IMR-90 (cell line): Measurements from ENCODE around the gene KCNMB2. TPM values are rescaled to one million over a fixed set of nuclear protein-coding genes. Genes with fewer than 3 reads are reported as not detected.

Experiments
- ATAC-seq: fragments of 200-7000 bp; cut with Tn5 transposase; 2 replicates; pipeline ENCODE4 v1.9.1; 2020; ENCODE audit warnings: low read depth, mild to moderate bottlenecking, moderate library complexity
- BruUV-seq: library from RNA; stranded (reverse); fragments of 400-500 nt; replicated peaks from 2 replicates; lab custom pipeline; 2021; lab: Mats Ljungman, UMichigan
- CTCF ChIA-PET: fragments of 300-600 bp; formaldehyde crosslinking; extraction: SDS; loops from one replicate; lab custom pipeline; 2021; ENCODE audit warnings: antibody characterized with exemption; lab: Yijun Ruan, JAX
- POLR2A ChIA-PET: fragments of 300-600 bp; sonication (Branson Sonifier 250); formaldehyde crosslinking; loops from one replicate; lab custom pipeline; 2022; ENCODE audit warnings: antibody characterized with exemption; ENCODE audit not compliant: unreplicated experiment; lab: Charles Lee
- DNase-seq: peaks from one replicate; pipeline ENCODE4 v3.0.0; 2013
- H2AFZ ChIP-seq: replicated peaks from 2 replicates; pipeline ENCODE3; 2013; ENCODE audit warnings: low read length, mild to moderate bottlenecking; ENCODE audit not compliant: poor library complexity
- H2AK5ac ChIP-seq: 2 replicates; pipeline ENCODE4 v1.6.1; 2013; ENCODE audit warnings: low read depth, low read length, inconsistent platforms
- H2AK9ac ChIP-seq: replicated peaks from 2 replicates; pipeline ENCODE3; 2013; ENCODE audit warnings: mild to moderate bottlenecking, low read depth, low read length, moderate library complexity; ENCODE audit not compliant: poor library complexity
- H2BK120ac ChIP-seq: 2 replicates; pipeline ENCODE4 v1.6.1; 2013; ENCODE audit warnings: low read depth, low read length, inconsistent platforms
- H2BK15ac ChIP-seq: 3 replicates; pipeline ENCODE4 v1.6.1; 2013; ENCODE audit warnings: low read depth, low read length, inconsistent platforms
- H2BK20ac ChIP-seq: 2 replicates; pipeline ENCODE4 v1.6.1; 2013; ENCODE audit warnings: low read depth, mild to moderate bottlenecking, inconsistent platforms, low read length, moderate library complexity
- H2BK5ac ChIP-seq: 2 replicates; pipeline ENCODE4 v1.6.1; 2013; ENCODE audit warnings: mild to moderate bottlenecking, low read depth, low read length, inconsistent platforms; ENCODE audit not compliant: poor library complexity, severe bottlenecking
- H3K14ac ChIP-seq: replicated peaks from 2 replicates; pipeline ENCODE4 v1.6.1; 2013; ENCODE audit warnings: low read depth, low read length, inconsistent platforms
- H3K18ac ChIP-seq: 2 replicates; pipeline ENCODE4 v1.6.1; 2013; ENCODE audit warnings: low read depth, low read length, control low read depth
- H3K23ac ChIP-seq: 2 replicates; pipeline ENCODE4 v1.6.1; 2013; ENCODE audit warnings: low read depth, low read length, inconsistent platforms
- H3K27ac ChIP-seq: 2 replicates; pipeline ENCODE4 v1.5.1; 2013; ENCODE audit warnings: mild to moderate bottlenecking, control low read depth, low read length; ENCODE audit not compliant: insufficient read depth
- H3K27me3 ChIP-seq: 2 replicates; pipeline ENCODE4 v1.6.1; 2013; ENCODE audit warnings: low read length; ENCODE audit not compliant: control insufficient read depth, insufficient read depth
- H3K36me3 ChIP-seq: 2 replicates; pipeline ENCODE4 v1.6.1; 2013; ENCODE audit warnings: low read length, mixed read lengths; ENCODE audit not compliant: control insufficient read depth, insufficient read depth
- H3K4ac ChIP-seq: 2 replicates; pipeline ENCODE4 v1.6.1; 2013; ENCODE audit warnings: low read depth, low read length, inconsistent platforms
- H3K4me1 ChIP-seq: 2 replicates; pipeline ENCODE4 v1.6.1; 2013; ENCODE audit warnings: low read length, mixed read lengths; ENCODE audit not compliant: control insufficient read depth, insufficient read depth
- H3K4me2 ChIP-seq: 2 replicates; pipeline ENCODE4 v1.6.1; 2013; ENCODE audit warnings: low read depth, mild to moderate bottlenecking, control low read depth, low read length, moderate library complexity
- H3K4me3 ChIP-seq: 2 replicates; pipeline ENCODE4 v1.5.1; 2013; ENCODE audit warnings: low read depth, mild to moderate bottlenecking, control low read depth, low read length, moderate library complexity; ENCODE audit not compliant: insufficient read depth
- H3K56ac ChIP-seq: 2 replicates; pipeline ENCODE4 v1.6.1; 2013; ENCODE audit warnings: low read length, inconsistent platforms; ENCODE audit not compliant: insufficient read depth; ENCODE audit errors: extremely low read depth
- H3K79me1 ChIP-seq, 2 experiments: 2 replicates each; pipeline ENCODE4 v1.6.1; 2013; ENCODE audit warnings: low read length in 2 of 2, inconsistent platforms in 1 of 2, low read depth in 1 of 2
- H3K9ac ChIP-seq: 2 replicates; pipeline ENCODE4 v1.6.1; 2013; ENCODE audit warnings: low read depth, low read length, control low read depth
- H3K9me1 ChIP-seq: 2 replicates; pipeline ENCODE4 v1.6.1; 2013; ENCODE audit warnings: low read length, inconsistent platforms; ENCODE audit not compliant: insufficient read depth
- H3K9me3 ChIP-seq: 2 replicates; pipeline ENCODE4 v1.6.1; 2013; ENCODE audit warnings: low read length; ENCODE audit not compliant: control insufficient read depth, insufficient read depth
- H4K20me1 ChIP-seq: 2 replicates; pipeline ENCODE4 v1.6.1; 2013; ENCODE audit warnings: low read length, inconsistent platforms; ENCODE audit not compliant: insufficient read depth
- H4K5ac ChIP-seq: 2 replicates; pipeline ENCODE4 v1.6.1; 2013; ENCODE audit warnings: mild to moderate bottlenecking, low read depth, low read length, control low read depth
- H4K8ac ChIP-seq, 2 experiments: 2 replicates each; pipeline ENCODE4 v1.6.1; 2013; ENCODE audit warnings: low read depth in 2 of 2, low read length in 2 of 2, control low read depth in 1 of 2, inconsistent platforms in 1 of 2
- H4K91ac ChIP-seq: 2 replicates; pipeline ENCODE4 v1.6.1; 2013; ENCODE audit warnings: low read depth, low read length, inconsistent platforms; ENCODE audit not compliant: insufficient read depth
- BHLHE40 ChIP-seq: fragments of 150-350 bp; IDR thresholded peaks from 2 replicates; pipeline ENCODE4 v1.6.1; 2016; ENCODE audit warnings: mild to moderate bottlenecking, low read depth, low read length
- CEBPB ChIP-seq: IDR thresholded peaks from 2 replicates; pipeline ENCODE4 v1.6.1; 2012; ENCODE audit warnings: low read depth, low read length, improper control_type of control experiment
- CHD1 ChIP-seq: IDR thresholded peaks from 2 replicates; pipeline ENCODE4 v1.6.1; 2012; ENCODE audit warnings: low read depth, low read length, improper control_type of control experiment
- MAFK ChIP-seq: IDR thresholded peaks from 2 replicates; pipeline ENCODE4 v1.6.1; 2012; ENCODE audit warnings: low read depth, low read length, improper control_type of control experiment
- MAZ ChIP-seq: IDR thresholded peaks from 2 replicates; pipeline ENCODE4 v1.6.1; 2012; ENCODE audit warnings: low read depth, mild to moderate bottlenecking, low read length, improper control_type of control experiment, moderate library complexity, borderline replicate concordance
- MXI1 ChIP-seq: IDR thresholded peaks from 2 replicates; pipeline ENCODE4 v1.6.1; 2012; ENCODE audit warnings: low read depth, mild to moderate bottlenecking, low read length, moderate library complexity, borderline replicate concordance
- NFE2L2 ChIP-seq: fragments of 150-350 bp; IDR thresholded peaks from 2 replicates; pipeline ENCODE4 v1.6.1; 2016; ENCODE audit warnings: low read depth, mild to moderate bottlenecking, low read length
- POLR2A ChIP-seq: IDR thresholded peaks from 2 replicates; pipeline ENCODE4 v1.6.1; 2012; ENCODE audit warnings: mild to moderate bottlenecking, low read depth, low read length
- RAD21 ChIP-seq: IDR thresholded peaks from 2 replicates; pipeline ENCODE4 v1.6.1; 2012; ENCODE audit warnings: low read length, improper control_type of control experiment
- RCOR1 ChIP-seq: IDR thresholded peaks from 2 replicates; pipeline ENCODE4 v1.6.1; 2012; ENCODE audit warnings: mild to moderate bottlenecking, low read length, improper control_type of control experiment; ENCODE audit not compliant: insufficient replicate concordance
- RFX5 ChIP-seq: IDR thresholded peaks from 2 replicates; pipeline ENCODE4 v1.8.0; 2012; ENCODE audit warnings: low read depth, mild to moderate bottlenecking, low read length, moderate library complexity
- SMC3 ChIP-seq: fragments of 150-350 bp; IDR thresholded peaks from 2 replicates; pipeline ENCODE4 v1.6.1; 2016; ENCODE audit warnings: low read depth, mild to moderate bottlenecking, antibody characterized with exemption, low read length, moderate library complexity
- WGBS, 2 experiments: methylation state at CpG; one replicate each; pipeline versions ENCODE4 v1.1.5 to v1.1.7; 2013; ENCODE audit warnings: missing lambda C conversion rate in 2 of 2; ENCODE audit not compliant: insufficient read length in 1 of 2; ENCODE audit errors: extremely low coverage in 2 of 2; 5-methylcytosine and 5-hydroxymethylcytosine counted together
- dilution Hi-C: fragments of 300-500 bp; cut with HindIII; formaldehyde crosslinking; loops from one replicate; pipeline ENCODE4 v1.14.3; 2018; ENCODE audit warnings: low sequenced_read_pairs; ENCODE audit not compliant: unreplicated experiment
- in situ Hi-C: fragments of 300-500 bp; cut with MboI; formaldehyde crosslinking; loops from 3 replicates; pipeline ENCODE4 v1.14.3; 2019; ENCODE audit warnings: low sequenced_read_pairs, inconsistent platforms, mixed read lengths
- intact Hi-C: fragments of 100-400 bp; cut with micrococcal nuclease; formaldehyde crosslinking; loops from 2 replicates; pipeline ENCODE4 v1.10.0; 2022
- polyA plus RNA-seq, 3 experiments: library from polyadenylated mRNA; depleted of rRNA; stranded (reverse); fragments of >200 nt; gene quantifications; 2 replicates each; pipeline ENCODE4 v1.2.3, GENCODE V29; 2012; ENCODE audit warnings: low replicate concordance in 1 of 3
- total RNA-seq: library from RNA; depleted of rRNA; stranded (reverse); fragments of >200 nt; gene quantifications from 2 replicates; pipeline ENCODE4 v1.2.3, GENCODE V29; 2012
- TF ChIP-seq, protein P1 (sequence below): conservative IDR thresholded peaks from 2 replicates; pipeline ENCODE4 v1.5.1; 2012; ENCODE audit warnings: mild to moderate bottlenecking, low read depth, low read length, improper control_type of control experiment
- TF ChIP-seq, protein P2 (sequence below): fragments of 150-350 bp; IDR thresholded peaks from 2 replicates; pipeline ENCODE4 v1.6.1; 2016; ENCODE audit warnings: low read depth, mild to moderate bottlenecking, low read length, moderate library complexity, borderline replicate concordance
- TF ChIP-seq, protein P3 (sequence below): fragments of 150-350 bp; IDR thresholded peaks from 2 replicates; pipeline ENCODE4 v1.6.1; 2017; ENCODE audit warnings: mild to moderate bottlenecking, antibody characterized with exemption, low read length, low read depth

KCNMB2 gene
- total and polyA plus RNA-seq, 2 of the 4 experiments (the other 2 are of a cell fraction) = not detected

DNA sequence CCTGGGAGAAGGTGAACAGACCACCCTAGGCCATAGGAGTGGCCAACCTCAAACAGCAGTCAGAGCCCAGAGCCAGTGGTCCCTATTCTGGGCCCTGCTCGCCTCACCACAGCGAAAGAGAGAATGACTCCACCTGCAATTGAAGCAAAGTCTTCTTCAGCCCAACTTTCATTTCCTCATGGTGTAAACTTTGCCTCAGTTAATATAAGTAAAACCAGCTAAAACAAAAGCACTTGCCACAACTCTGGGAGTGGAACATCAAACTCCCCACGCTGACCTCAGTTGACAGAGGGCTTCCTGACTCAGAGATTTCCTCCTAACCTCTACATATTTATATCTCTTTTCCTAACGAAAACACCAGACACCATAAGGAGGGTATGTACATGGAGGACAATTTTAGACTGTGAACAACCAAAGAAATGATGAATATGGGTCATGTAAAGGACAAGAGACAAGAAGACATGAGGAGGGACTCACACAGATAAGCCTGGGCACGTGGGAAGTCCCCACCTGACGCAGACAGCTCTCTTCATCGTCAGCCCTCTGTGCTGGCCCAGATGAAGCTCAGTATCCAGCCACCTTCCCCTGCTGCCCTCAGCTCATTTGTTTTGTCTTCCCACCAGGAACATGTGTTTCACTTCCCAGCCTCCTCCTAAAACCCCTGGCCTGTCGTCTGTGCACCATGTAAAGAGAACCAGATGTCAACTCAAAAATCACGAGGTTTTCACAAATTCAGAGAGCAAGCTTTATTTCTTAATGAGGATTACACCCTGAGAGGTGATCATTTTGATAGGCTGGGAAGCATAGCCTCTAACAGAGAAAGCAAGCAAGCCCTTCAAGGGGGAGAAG is 140.9 kb downstream of the KCNMB2 start:
- no peaks in the 10 kb centered on the region for H3K9me1 ChIP-seq
- TF ChIP-seq, protein P1, sequence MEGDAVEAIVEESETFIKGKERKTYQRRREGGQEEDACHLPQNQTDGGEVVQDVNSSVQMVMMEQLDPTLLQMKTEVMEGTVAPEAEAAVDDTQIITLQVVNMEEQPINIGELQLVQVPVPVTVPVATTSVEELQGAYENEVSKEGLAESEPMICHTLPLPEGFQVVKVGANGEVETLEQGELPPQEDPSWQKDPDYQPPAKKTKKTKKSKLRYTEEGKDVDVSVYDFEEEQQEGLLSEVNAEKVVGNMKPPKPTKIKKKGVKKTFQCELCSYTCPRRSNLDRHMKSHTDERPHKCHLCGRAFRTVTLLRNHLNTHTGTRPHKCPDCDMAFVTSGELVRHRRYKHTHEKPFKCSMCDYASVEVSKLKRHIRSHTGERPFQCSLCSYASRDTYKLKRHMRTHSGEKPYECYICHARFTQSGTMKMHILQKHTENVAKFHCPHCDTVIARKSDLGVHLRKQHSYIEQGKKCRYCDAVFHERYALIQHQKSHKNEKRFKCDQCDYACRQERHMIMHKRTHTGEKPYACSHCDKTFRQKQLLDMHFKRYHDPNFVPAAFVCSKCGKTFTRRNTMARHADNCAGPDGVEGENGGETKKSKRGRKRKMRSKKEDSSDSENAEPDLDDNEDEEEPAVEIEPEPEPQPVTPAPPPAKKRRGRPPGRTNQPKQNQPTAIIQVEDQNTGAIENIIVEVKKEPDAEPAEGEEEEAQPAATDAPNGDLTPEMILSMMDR = no peak
- TF ChIP-seq CHD1 (no peak), MXI1 (no peak), BHLHE40 (no peak), RCOR1 (no peak), POLR2A (no peak), MAFK (no peak), RAD21 (no peak), NFE2L2 (no peak), CEBPB (no peak), MAZ (no peak), RFX5 (no peak), SMC3 (no peak)
- TF ChIP-seq, protein P2, sequence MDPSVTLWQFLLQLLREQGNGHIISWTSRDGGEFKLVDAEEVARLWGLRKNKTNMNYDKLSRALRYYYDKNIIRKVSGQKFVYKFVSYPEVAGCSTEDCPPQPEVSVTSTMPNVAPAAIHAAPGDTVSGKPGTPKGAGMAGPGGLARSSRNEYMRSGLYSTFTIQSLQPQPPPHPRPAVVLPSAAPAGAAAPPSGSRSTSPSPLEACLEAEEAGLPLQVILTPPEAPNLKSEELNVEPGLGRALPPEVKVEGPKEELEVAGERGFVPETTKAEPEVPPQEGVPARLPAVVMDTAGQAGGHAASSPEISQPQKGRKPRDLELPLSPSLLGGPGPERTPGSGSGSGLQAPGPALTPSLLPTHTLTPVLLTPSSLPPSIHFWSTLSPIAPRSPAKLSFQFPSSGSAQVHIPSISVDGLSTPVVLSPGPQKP = no peak
- TF ChIP-seq, protein P3, sequence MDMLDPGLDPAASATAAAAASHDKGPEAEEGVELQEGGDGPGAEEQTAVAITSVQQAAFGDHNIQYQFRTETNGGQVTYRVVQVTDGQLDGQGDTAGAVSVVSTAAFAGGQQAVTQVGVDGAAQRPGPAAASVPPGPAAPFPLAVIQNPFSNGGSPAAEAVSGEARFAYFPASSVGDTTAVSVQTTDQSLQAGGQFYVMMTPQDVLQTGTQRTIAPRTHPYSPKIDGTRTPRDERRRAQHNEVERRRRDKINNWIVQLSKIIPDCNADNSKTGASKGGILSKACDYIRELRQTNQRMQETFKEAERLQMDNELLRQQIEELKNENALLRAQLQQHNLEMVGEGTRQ = no peak

More for the DNA sequence above, 140.9 kb downstream of the KCNMB2 start:
- no peak overlapping the region for H2BK5ac ChIP-seq
- no peak overlapping the region for H4K8ac ChIP-seq
- in situ Hi-C loops (no loop called here), dilution Hi-C loops (no loop called here), intact Hi-C loops (no loop called here)
- no peak overlapping the region for H3K23ac ChIP-seq
- H4K5ac ChIP-seq = no peak overlapping the region
- BruUV-seq = no TSS peak
- no peaks in the 10 kb centered on the region for H3K4me1 ChIP-seq
- no peak overlapping the region for H2BK120ac ChIP-seq
- ChIA-PET CTCF (no interaction called here), POLR2A (no interaction called here)
- no peak overlapping the region for H3K14ac ChIP-seq
- no peak for DNase-seq
- peaks cover 3% of the 10 kb centered on the region; the same call in 1 of the 2 replicates for H3K27me3 ChIP-seq
- H2BK20ac ChIP-seq = no peak overlapping the region
- no peak overlapping the region for H2AK5ac ChIP-seq
- H2BK15ac ChIP-seq = no peak overlapping the region
- no peaks in the 10 kb centered on the region for H3K9me3 ChIP-seq
- no peak overlapping the region for H3K27ac ChIP-seq
- WGBS, 2 experiments = no CpG with 5 or more reads among the region's 9 CpGs
- no peak overlapping the region for H3K56ac ChIP-seq
- H3K18ac ChIP-seq = no peak overlapping the region
- no peak for ATAC-seq
- no peaks in the 10 kb centered on the region for H3K79me1 ChIP-seq
- H2AK9ac ChIP-seq = no peak overlapping the region
- no peaks in the 10 kb centered on the region for H4K20me1 ChIP-seq
- no peak overlapping the region for H3K9ac ChIP-seq
- H3K4me2 ChIP-seq = no peak overlapping the region
- H3K4ac ChIP-seq = no peak overlapping the region
- H2AFZ ChIP-seq = no peak overlapping the region
- H3K4me3 ChIP-seq = no peak overlapping the region
- no peaks in the 10 kb centered on the region for H3K36me3 ChIP-seq
- no peak overlapping the region for H4K91ac ChIP-seq
